HG03378 (cell line): ENCODE data around the gene STAB2.

ENCODE experiments used
- ATAC-seq: cut with Tn5 transposase; IDR thresholded peaks from one replicate; pipeline ENCODE4 v1.9.1; 2021; ENCODE audit warnings: mild to moderate bottlenecking, moderate library complexity; ENCODE audit not compliant: unreplicated experiment

The STAB2 gene

GRCh38 chr12:103778781-103779180 is 191.7 kb downstream of the STAB2 start:
- no peak for ATAC-seq

DNA sequence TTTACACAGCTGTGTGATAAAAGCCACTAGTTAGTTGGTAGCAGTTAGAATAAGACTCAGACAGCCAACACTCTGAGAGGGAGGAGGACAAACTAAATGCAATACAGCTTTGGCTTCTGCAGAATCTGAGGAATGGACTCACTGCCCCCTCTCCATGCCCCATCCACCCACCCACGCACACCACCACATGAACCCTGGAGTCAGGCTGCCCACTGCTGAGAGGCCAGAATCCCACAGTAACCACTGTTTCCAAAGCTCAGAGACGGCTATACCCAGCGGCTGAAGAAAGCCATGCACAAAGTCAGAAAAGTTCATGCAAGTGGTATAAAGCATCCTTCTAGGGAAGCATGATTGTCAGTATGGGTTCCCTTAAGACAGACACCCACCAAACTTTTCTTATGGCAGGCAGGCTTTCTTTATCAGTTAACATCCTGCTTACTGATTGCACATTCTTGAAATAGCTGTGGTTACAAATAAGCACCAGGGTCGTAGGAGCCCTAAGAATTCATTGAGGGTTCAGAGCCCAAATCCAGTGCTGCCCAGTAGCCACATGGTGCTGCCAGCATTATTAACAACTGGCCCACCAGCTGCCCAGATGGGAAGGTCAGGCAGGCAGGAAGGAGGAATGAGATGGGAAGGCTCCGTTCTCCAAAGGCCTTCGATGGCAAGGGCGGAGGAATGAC is 192.5 kb downstream of the STAB2 start:
- ATAC-seq, result no peak

GRCh38 chr12:103780093-103780440 is 193.0 kb downstream of the STAB2 start:
- ATAC-seq, result no peak

GRCh38 chr12:103780992-103781391 is 193.9 kb downstream of the STAB2 start:
- no peak for ATAC-seq

GRCh38 chr12:103782399-103782798 is 195.3 kb downstream of the STAB2 start:
- no peak for ATAC-seq

GRCh38 chr12:103783744-103784664 is 196.9 kb downstream of the STAB2 start:
- no peak for ATAC-seq

DNA sequence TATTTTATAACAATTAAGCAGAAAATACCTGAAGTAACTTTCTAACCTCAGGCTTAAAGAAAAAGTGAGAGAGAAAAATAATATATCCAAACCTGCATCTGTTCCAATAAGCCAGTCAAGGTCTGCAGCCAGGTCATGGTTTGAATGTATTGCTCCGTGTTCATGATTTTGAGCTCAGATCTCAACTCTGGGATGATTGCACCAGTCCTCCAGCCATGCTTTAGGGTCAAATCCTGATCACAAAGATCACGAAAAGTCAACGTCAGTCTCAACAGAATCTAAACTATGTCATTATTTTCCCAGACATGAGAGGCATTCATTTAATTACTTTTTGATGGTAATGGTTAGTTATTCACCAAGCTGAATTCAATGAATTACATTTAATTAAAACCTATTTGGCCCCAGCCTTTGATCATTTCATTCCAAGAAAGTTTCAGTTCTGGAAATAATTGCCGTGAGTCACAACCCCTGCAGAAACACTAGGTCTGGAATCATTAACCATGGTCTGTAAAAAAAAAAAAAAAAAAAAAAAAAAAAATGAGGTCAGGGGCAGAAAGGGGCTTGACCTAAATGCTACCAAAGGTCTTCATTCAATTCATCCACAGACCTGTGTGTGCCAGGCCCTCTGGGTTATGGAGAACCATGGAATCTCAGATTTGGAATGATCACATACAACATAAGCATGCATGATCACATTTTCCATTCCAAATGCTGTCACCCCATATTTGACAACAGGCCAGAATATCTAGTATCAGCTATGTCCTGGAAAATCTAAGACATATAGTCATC is 198.4 kb downstream of the STAB2 start:
- ATAC-seq, result no peak

GRCh38 chr12:103786201-103786600 is 199.1 kb downstream of the STAB2 start:
- ATAC-seq, result no peak

DNA sequence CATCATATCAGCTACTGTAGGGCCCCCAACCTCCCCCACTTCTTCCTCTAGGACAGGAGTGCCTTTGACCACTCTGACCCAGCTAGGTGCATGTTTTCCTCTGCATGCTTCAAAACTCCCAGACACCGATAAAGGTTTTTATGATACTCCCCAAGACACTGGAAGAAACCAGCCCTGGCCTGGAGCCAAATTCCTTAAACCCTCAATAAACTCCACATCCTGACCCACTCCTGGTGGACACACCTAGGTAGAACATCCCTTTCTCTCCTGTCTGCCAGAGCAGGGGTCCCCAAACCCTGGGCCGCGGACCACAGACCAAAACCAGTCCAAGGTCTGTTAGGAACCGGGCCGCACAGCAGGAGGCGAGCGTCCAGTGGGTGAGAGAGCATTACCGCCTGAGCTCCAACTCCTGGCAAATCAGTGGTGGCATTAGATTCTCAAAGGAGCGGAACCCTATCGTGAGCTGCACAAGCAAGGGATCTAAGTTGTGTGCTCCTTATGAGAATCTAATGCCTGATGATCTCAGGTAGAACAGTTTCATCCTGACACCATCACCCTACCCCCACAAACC is 204.4 kb downstream of the STAB2 start:
- no peak for ATAC-seq

DNA sequence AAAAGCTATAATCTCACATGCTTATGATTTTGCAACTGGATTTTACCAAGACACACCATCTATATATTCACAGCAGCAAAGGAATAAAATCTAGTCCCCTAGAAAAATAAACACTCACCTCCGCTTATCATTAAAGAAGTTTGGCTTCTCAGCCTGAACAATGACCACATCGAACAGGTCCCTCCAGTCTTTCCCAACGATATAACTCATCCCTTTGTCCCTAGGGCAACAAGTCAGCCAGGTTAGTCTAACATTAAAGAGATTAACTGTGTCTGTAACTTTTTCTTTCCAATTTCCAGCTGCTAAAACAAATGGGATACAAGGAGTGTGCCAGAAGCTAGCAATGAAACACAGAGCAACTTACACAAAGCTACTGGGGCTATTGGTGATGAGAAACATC is 206.0 kb downstream of the STAB2 start:
- no peak for ATAC-seq

DNA sequence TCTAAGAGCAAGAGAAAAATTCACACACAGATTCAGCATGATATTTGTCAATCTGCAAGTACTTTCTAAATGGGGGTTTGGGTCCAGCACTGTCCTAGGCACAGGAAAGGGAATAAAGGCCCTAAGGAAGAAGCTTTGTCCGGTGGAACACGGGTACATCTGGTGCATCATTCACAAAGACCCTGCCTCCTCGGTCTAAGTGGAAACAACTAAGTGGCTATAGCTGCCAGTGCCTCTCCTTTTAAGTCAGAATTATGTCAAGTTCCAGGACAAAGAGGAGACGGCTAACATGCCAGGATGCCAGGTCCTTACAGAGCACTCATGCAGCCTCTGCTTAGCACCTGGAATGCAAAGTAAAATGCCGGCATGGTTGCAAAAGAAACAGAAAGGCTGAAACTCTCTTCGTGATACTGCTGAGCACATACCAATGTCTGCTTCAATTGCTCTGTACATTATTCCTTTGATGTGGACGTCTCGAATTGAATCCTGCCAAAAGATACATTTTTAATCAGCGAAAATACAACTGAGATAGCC is 206.5 kb downstream of the STAB2 start:
- no peak for ATAC-seq

DNA sequence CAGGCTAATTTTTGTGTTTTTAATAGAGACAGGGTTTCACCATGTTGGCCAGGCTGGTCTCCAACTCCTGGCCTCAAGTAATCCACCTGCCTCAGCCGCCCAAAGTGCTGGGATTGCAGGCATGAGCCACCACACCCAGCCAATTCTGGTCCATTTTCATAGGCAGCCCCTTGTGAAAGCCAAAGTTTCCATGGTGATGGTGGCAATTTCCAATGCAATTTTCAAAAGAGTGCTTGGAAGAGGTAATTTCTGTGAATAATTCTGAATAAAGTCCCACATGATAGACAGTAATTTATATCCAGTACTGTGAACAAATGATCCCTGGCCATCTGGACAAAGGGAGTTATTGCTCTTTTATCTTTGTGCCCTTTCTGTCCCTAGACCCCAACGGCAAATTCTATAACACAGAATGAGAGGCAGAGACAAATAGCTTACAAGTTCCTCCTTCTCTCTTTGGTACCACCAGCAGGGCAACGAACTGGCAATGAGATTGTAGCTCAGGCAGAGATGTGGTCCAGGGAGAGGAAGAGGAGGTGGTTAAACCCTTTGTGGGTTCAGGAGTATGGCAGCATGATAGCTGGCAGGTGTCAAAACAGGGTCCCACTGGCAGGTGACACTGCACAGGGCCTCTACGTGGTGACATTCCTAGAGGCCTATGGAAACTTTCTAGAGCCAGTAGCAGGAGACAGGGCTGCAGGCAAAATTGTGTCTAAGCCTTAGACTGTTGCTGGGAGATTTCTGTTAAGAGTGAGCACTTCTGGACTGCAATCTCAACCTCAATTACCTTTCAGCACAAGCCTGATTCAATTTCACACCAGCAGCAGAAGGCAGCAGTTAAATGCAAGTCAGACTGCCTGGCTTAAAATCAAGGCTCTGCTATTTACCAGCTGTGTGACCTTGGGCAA is 207.5 kb downstream of the STAB2 start:
- ATAC-seq, result no peak

DNA sequence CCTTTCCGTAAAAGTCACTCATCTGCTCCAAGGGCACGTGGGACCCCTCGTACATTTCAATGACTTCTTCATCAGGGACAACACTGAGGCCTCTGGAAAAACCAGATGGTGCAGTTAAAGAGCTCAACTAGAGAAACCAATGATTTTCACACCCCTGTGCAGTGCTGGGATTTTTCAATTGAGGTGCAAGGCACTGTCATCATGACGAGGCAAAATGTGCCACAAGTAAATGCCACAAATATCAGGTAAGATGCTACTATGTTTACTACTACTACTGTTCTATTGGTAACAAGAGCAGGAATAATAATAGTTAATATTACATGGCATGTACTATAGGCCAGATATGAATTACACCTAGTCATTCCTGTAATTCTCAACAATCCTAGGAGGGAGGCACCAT is 211.5 kb downstream of the STAB2 start:
- ATAC-seq, result no peak

DNA sequence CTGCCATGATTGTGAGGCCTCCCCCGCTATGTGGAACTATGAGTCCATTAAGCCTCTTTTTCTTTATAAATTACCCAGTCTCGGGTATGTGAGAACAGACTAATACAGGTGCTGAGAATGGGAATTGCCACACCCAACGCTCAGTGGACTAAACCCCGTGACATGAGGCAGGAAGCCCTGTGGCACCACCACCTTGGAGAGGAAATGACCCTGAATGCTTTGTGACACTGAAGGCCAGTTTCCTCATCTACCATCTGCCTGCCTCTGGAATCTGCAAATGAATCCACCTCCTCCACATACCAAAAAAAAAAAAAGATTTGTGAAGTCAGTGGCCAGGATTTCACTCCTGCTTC is 212.4 kb downstream of the STAB2 start:
- no peak for ATAC-seq

DNA sequence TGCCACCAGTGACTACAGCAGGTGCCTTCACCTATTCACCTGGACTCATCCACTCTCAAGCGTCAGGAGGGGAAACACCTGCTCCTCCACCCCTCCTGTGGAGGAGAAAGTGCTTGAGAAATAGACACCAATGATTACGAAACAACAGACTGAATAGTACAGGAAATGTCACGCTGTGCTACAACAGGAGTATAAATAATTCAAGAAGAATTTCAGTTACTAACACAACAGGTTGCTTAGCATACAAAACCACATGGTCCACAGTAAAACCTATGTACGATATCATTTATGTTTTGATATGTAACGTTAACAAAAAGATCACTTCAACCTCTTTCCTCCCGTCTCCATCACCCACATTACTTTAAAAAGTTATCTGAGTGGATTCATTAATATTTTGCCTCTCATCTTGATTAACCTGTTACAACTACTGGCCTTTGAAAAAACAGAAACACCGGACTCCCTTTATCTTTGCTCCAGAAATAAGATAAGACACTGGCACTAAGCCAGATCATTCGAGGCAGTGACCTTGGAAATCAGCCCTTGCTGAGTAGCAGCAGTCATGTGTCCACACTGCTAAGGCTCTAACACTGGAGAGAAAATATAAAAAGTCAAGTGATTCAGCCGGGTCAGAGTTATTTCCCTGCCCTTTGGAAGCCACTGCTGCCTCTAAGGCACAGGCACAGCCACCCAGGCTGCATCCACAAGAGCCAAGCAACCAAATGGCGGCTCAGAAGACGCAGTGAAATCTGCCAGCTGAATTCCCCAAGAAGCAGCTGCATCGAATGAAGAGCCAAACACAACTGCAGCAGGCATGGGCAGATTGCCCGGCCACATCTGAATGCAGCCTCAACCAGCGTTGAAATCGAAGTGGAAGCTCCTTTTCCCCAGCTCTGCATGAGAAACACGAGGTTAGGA is 213.0 kb downstream of the STAB2 start:
- ATAC-seq, result no peak

DNA sequence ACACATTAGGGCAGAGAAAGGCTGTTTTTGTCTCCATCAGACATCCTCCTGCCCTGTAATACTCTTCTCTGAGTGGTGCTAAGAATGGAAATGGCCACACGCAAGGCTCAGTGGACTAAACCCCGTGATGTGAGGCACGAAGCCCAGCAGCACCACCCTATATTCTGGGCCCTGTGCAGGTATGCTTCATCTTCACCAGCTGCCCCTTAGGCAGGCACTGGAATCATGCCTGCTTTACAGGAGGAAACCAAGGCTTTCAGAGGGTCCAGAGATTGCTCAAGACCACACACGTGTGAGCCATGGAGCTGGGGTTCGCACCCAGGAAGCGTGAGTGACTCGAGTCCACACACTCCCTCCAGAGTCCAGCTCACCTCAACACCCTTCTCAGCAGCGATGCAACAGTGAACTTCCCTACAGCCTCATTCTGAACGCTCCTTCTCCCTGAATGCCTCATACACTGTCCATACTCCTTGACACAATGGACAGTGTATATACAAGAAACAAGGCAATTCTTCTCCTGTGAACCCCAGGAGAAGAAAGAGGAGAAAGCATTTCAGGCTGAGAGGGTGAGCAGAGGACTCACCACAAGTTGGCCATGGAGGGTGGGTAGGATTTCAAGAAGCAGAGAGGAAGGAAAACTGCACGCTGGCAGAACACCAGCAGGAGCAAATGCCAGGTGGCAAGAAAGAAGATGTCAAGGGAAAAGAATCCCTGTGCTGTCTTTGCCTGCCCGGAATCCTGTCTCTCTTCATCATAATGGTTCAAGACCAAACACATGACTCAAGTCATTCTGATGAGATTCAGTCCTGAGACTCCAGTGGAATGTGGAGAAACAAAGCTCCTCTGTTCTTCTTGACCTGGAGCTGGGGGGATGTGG is 214.9 kb downstream of the STAB2 start:
- ATAC-seq, result no peak

GRCh38 chr12:103802586-103802886 is 215.5 kb downstream of the STAB2 start:
- ATAC-seq, result no peak

GRCh38 chr12:103803847-103804246 is 216.8 kb downstream of the STAB2 start:
- ATAC-seq, result no peak
